ENCODE results near the gene TACC3. TPM values are rescaled to one million over a fixed set of nuclear protein-coding genes. Genes with fewer than 3 reads are reported as not detected.

The TACC3 gene
- total RNA-seq, 4 donors from 2014 or later: 4.6 to 15.6 (median 7.3) TPM

DNA sequence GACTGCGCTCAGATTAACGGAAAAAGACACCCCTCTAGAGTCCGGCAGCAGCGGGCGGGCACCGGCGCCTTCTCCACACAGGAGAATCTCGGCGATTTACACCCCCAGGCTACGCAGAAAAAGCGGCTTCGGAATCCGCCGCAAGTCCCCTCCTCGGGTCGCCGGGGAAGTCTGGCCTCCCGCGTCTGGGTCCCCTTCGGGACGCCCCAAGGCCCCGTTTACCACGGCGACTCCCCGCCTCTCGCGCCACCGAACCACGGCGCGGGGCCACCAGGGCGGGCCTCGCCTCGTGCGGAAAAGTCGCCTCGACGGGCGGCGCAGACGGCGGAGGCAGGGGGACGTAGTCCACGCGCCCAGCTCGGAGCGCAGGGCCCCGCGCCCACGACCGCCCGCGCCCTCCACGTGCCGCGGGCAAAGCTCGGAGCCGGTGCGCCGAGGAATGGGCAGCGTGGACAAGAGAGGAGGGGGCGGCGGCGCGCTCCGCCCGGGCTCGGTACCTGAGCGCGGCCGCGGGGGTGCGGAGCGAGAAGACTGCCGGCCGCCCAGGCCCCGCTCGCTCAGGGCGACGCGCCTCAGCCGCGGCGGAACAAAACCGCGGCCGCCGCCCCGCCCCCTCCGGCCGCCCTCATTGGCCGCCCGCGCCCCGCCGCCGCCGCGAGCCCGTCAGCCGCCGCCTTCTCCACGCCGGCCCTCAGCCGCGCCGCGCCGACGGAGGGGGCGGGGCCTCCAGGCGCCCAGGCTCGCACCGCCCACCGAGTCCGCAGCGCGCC, 37.4 kb upstream of the TACC3 start, which contains the start of gene FAM53A:
FAM53A (minus strand) TSS at position 578 of the 770 bp plus-strand sequence. CDS start 15,572 bp downstream, outside the sequence.
- Histone ChIP-seq H3K36me3 (no peaks in the 10 kb centered on the region), H3K27me3 (no peaks in the 10 kb centered on the region), H3K4me3 (peak within 1 kb of the TSS; percentile 63 to 91), H3K9me3 (no peaks in the 10 kb centered on the region), H3K4me1 (peaks cover 0 to 8% of the 10 kb centered on the region in 2 donors), H3K27ac (peak within 1 kb of the TSS; percentile 82 to 84)
- intact Hi-C loops (cut with DNase I; ENCODE audit: low total_unique reads): no loop called here
- peak in 1 of 2 donors; percentile 94 for DNase-seq
- TF ChIP-seq, protein P1, sequence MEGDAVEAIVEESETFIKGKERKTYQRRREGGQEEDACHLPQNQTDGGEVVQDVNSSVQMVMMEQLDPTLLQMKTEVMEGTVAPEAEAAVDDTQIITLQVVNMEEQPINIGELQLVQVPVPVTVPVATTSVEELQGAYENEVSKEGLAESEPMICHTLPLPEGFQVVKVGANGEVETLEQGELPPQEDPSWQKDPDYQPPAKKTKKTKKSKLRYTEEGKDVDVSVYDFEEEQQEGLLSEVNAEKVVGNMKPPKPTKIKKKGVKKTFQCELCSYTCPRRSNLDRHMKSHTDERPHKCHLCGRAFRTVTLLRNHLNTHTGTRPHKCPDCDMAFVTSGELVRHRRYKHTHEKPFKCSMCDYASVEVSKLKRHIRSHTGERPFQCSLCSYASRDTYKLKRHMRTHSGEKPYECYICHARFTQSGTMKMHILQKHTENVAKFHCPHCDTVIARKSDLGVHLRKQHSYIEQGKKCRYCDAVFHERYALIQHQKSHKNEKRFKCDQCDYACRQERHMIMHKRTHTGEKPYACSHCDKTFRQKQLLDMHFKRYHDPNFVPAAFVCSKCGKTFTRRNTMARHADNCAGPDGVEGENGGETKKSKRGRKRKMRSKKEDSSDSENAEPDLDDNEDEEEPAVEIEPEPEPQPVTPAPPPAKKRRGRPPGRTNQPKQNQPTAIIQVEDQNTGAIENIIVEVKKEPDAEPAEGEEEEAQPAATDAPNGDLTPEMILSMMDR (IDR thresholded peaks at IDR 0.05): no peak
- TF ChIP-seq POLR2A (IDR thresholded peaks at IDR 0.05): peak; percentile 37 to 59

DNA sequence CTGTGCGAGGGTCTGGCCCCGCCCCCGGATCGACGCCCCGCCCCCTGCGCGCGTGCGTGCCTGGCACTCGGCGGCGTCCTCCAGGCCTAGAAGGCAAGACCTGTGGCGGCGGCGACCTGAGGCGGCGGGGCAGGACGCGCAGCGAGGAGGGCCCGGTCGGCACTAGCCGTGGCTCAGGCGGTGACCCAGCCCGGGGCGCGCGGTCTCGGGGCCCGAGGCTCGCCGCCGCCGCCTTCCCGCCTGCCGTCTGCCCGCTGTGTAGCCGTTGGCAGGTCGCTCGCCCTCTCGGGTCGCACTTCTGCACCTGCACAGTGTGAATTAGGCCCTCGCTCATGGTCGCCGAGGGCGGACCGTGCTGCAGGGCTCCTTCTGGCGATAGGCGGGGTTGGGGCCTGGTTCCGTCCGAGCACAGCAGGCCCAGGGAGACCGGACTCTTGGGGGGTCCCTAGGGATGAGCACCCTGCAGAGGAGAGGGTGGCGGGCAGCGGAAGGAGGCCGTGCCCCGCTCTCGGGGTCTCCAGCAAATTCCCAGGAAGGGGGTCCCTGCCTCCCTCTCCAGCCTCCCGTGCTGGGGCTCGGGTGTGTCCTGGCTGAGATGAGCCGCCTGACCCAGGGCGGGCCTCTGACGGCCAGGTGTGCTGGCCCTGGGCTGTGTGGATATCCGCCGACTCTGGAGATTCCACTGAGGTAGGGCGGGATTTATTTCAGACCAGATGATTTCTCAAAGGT, 36.7 kb upstream of the TACC3 start:
- intact Hi-C loops (cut with DNase I; ENCODE audit: low total_unique reads): no loop called here
- DNase-seq: peak in 1 of 2 donors; percentile 88

DNA sequence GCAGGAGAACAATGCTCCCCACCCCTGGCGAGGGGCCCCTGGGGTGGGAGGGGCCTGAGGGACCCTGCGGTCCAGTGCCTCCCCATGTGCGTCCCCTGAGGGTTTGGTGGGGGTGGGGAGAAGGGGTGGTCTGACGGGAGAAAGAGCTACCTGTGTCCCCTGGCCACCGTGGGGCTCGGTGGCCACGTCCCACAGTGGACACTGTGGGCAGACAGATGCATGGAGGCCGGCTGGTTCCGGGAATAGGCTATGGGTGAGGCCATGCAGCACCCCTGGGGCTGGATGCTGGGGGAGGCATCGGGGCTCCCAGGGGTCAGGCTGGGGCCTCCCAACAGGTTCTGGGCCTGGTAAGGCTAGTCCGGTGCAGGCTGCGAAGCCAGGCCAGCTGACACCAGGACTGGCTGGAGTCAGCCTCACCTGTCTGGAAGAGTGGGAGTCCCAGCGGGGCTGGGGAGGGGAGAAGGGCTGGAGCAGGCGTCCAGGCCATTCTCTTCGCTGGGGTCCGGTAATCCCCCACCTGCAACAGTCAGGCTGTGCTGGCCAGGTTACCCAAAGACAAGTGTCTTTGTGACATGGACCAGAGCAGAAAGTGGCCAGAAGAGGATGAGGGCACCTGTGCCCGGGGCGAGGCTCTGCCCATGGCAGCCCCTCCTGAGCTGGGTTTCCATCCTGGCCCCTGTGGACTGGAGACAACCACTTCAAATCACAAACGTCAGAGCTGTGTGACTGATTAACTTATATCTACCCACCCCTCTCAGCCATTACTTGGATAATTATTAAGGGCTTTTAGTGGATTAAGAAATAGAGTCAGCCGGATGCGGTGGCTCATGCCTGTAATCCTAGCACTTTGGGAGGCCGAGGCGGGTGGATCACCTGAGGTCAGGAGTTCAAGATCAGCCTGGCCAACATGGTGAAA, 35.8 kb upstream of the TACC3 start:
- H3K27me3 ChIP-seq: no peaks in the 10 kb centered on the region
- no peak overlapping the region for H3K4me3 ChIP-seq
- peak in 1 of 2 donors; percentile 24 for DNase-seq
- H3K9me3 ChIP-seq: no peaks in the 10 kb centered on the region
- intact Hi-C loops (cut with DNase I; ENCODE audit: low total_unique reads): no loop called here
- peaks cover 0 to 8% of the 10 kb centered on the region in 2 donors for H3K4me1 ChIP-seq
- H3K27ac ChIP-seq: peak overlapping the region in 1 of 2 donors; percentile 61
- no peak for TF ChIP-seq POLR2A (IDR thresholded peaks at IDR 0.05)
- TF ChIP-seq, protein P1 (IDR thresholded peaks at IDR 0.05): no peak
- no peaks in the 10 kb centered on the region for H3K36me3 ChIP-seq

More for the DNA sequence above, 36.7 kb upstream of the TACC3 start:
- Histone ChIP-seq H3K9me3 (no peaks in the 10 kb centered on the region), H3K4me3 (peak overlapping the region; percentile 11 to 50), H3K36me3 (no peaks in the 10 kb centered on the region), H3K27me3 (no peaks in the 10 kb centered on the region), H3K4me1 (peaks cover 0 to 8% of the 10 kb centered on the region in 2 donors), H3K27ac (peak overlapping the region; percentile 30 to 61)
- TF ChIP-seq, protein P1 (IDR thresholded peaks at IDR 0.05): peak in 1 of 4 experiments; percentile 1
- no peak for TF ChIP-seq POLR2A (IDR thresholded peaks at IDR 0.05)

DNA sequence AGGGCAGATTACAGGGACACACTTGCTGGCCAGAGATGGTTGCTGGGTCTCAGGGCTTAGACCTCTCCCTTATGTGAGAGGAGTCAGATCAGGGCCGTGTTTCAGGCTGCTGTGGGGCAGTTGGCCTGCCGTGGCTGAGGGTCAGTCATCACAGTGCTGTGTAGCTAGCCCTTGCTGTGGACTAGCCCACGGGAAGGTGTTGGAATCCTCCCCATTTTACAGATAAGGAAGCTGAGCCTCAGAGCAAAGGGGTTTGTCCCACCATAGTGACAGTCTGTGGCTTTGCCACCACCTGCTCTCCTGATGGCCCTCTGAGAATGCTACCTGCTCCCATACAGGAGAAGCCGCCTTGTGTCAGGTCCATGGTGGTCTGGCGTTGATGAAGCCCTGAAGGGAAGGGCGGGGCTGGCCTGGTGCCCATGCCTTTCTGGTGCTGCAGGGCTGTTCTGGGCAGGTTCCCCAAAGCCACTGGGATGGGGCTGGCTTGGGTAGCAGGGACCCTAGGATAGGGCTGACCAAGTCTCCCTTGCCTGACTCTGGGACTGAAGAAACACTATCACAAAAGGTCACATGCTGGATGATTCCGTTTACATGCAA, 34.8 kb upstream of the TACC3 start:
- peaks cover 0 to 8% of the 10 kb centered on the region in 2 donors for H3K4me1 ChIP-seq
- H3K27ac ChIP-seq: no peak overlapping the region
- H3K9me3 ChIP-seq: no peaks in the 10 kb centered on the region
- intact Hi-C loops (cut with DNase I; ENCODE audit: low total_unique reads): no loop called here
- no peak for TF ChIP-seq POLR2A (IDR thresholded peaks at IDR 0.05)
- TF ChIP-seq, protein P1 (IDR thresholded peaks at IDR 0.05): no peak
- no peak overlapping the region for H3K4me3 ChIP-seq
- H3K36me3 ChIP-seq: no peaks in the 10 kb centered on the region
- no peaks in the 10 kb centered on the region for H3K27me3 ChIP-seq
- no peak for DNase-seq

Data from uterus (tissue), 4 donors.